Activated CD8-positive, alpha-beta T cell treated with anti-CD3 and anti-CD28 coated beads for 36 hours (primary cell): ENCODE measurements around the gene ATP10B. TPM values are rescaled to one million over a fixed set of nuclear protein-coding genes. Genes with fewer than 3 reads are reported as not detected.

Source experiments
- ATAC-seq: fragments of 200-7000 bp; cut with Tn5 transposase; one replicate; pipeline ENCODE4 v1.10.0; 2021; ENCODE audit warnings: mild to moderate bottlenecking, moderate library complexity
- CTCF ChIA-PET: fragments of 350-600 bp; sonication (Branson Sonifier 250); formaldehyde crosslinking; loops from one replicate; lab custom pipeline; 2021; ENCODE audit warnings: antibody characterized with exemption; lab: Charles Lee
- POLR2A ChIA-PET: fragments of 350-600 bp; sonication (Branson Sonifier 250); formaldehyde crosslinking; loops from one replicate; lab custom pipeline; 2021; ENCODE audit warnings: antibody characterized with exemption; lab: Charles Lee
- DNase-seq: peaks from one replicate; pipeline ENCODE4 v3.0.0-alpha.2; 2020
- H3K27ac Mint-ChIP-seq: one replicate; pipeline ENCODE4 v1.8.0; 2021; ENCODE audit warnings: mild to moderate bottlenecking, mixed read lengths
- H3K27me3 Mint-ChIP-seq: one replicate; pipeline ENCODE4 v1.8.0; 2021; ENCODE audit warnings: mixed read lengths
- H3K36me3 Mint-ChIP-seq: one replicate; pipeline ENCODE4 v1.8.0; 2021; ENCODE audit warnings: low read depth, mixed read lengths
- H3K4me1 Mint-ChIP-seq: one replicate; pipeline ENCODE4 v1.8.0; 2021; ENCODE audit warnings: low read depth, mixed read lengths
- H3K4me3 Mint-ChIP-seq: one replicate; pipeline ENCODE4 v1.8.0; 2021; ENCODE audit warnings: mild to moderate bottlenecking, moderate library complexity, mixed read lengths
- H3K9me3 Mint-ChIP-seq: one replicate; pipeline ENCODE4 v1.8.0; 2021; ENCODE audit warnings: mixed read lengths
- intact Hi-C: fragments of 100-400 bp; cut with micrococcal nuclease; formaldehyde crosslinking; loops from one replicate; pipeline ENCODE4 v1.10.0; 2022
- total RNA-seq, 2 experiments: library from RNA; stranded (reverse); gene quantifications; one replicate each; pipeline ENCODE4 v1.2.3, GENCODE V29; 2021
- TF ChIP-seq, protein P1 (sequence below): fragments of 200-600 bp; IDR thresholded peaks from one replicate; pipeline ENCODE4 v1.8.0; 2022; ENCODE audit warnings: antibody characterized with exemption, mild to moderate bottlenecking

ATP10B gene
- total RNA-seq, 2 experiments from 2014 or later, result not detected

DNA sequence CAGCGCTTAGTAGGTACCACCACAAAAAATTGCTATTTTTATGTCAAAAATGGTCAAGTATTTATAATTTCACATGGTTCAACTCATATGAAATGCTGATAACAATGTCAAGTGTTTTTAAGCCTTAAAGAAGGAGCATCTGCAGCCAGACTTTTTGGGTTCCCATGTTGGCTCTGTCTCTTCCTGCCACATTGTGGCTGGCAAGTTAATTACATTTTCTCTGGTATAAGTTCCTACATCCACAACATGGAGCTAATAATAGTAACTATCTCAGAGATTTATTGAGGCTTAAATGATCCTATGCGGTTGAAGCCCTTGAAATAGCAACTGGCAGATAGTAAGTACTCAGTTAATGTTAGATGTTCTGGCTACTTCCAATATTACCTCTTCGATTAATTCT, 5.4 kb downstream of the ATP10B start:
- CTCF ChIA-PET, result interaction anchor here (1.0 to 1.1 kb wide), 2 partner anchors 407 to 408 kb away, joined by 3 read pairs; no protein-coding TSS in a partner anchor
- DNase-seq, result no peak

GRCh38 chr5:160844177-160844576, 7.8 kb downstream of the ATP10B start:
- DNase-seq (no peak), ATAC-seq (no peak)
- Mint-ChIP-seq H3K4me1 (no peaks in the 10 kb centered on the region), H3K27ac (no peak overlapping the region), H3K9me3 (no peaks in the 10 kb centered on the region), H3K36me3 (no peaks in the 10 kb centered on the region), H3K27me3 (no peaks in the 10 kb centered on the region), H3K4me3 (no peak overlapping the region)
- CTCF ChIA-PET, result interaction anchor here (1.1 kb wide), 1 partner anchor 406 kb away, joined by 3 read pairs; no protein-coding TSS in a partner anchor
- TF ChIP-seq, protein P1, sequence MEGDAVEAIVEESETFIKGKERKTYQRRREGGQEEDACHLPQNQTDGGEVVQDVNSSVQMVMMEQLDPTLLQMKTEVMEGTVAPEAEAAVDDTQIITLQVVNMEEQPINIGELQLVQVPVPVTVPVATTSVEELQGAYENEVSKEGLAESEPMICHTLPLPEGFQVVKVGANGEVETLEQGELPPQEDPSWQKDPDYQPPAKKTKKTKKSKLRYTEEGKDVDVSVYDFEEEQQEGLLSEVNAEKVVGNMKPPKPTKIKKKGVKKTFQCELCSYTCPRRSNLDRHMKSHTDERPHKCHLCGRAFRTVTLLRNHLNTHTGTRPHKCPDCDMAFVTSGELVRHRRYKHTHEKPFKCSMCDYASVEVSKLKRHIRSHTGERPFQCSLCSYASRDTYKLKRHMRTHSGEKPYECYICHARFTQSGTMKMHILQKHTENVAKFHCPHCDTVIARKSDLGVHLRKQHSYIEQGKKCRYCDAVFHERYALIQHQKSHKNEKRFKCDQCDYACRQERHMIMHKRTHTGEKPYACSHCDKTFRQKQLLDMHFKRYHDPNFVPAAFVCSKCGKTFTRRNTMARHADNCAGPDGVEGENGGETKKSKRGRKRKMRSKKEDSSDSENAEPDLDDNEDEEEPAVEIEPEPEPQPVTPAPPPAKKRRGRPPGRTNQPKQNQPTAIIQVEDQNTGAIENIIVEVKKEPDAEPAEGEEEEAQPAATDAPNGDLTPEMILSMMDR, result no peak
- POLR2A ChIA-PET, result no interaction called here
- intact Hi-C loops, result no loop called here

More for the DNA sequence above, 5.4 kb downstream of the ATP10B start:
- H3K4me1 Mint-ChIP-seq, result no peaks in the 10 kb centered on the region
- H3K36me3 Mint-ChIP-seq, result no peaks in the 10 kb centered on the region
- no peak overlapping the region for H3K4me3 Mint-ChIP-seq
- ATAC-seq, result no peak
- POLR2A ChIA-PET, result no interaction called here
- no peaks in the 10 kb centered on the region for H3K9me3 Mint-ChIP-seq
- H3K27me3 Mint-ChIP-seq, result no peaks in the 10 kb centered on the region
- no peak overlapping the region for H3K27ac Mint-ChIP-seq
- TF ChIP-seq, protein P1, result no peak
- intact Hi-C loops, result no loop called here

DNA sequence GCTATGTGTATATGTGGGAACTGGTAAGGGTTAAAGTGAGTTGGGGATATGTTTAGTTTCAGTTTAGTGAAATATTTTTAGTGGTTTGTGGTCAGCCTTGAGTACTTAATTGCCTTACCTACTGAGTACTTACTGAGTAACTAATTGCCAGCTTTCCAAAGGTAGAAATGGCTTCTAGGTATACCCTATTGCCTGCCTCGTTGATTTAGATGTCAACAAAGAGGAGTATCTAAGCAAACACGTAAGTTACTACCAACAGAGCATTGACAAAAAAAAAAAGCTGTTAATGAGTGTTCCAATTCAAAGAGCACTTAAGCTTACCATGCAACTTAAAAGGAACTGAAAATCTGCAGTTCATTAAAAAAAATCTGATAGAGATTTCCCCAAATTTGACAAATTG, 8.8 kb downstream of the ATP10B start:
- Mint-ChIP-seq H3K36me3 (no peaks in the 10 kb centered on the region), H3K9me3 (no peaks in the 10 kb centered on the region), H3K4me3 (no peak overlapping the region), H3K27me3 (no peaks in the 10 kb centered on the region), H3K27ac (no peak overlapping the region), H3K4me1 (no peaks in the 10 kb centered on the region)
- CTCF ChIA-PET, result no interaction called here
- DNase-seq (no peak), ATAC-seq (no peak)
- POLR2A ChIA-PET, result no interaction called here
- TF ChIP-seq, protein P1, result no peak
- intact Hi-C loops, result no loop called here

- no peak for DNase-seq
- Mint-ChIP-seq H3K4me1 (no peaks in the 10 kb centered on the region), H3K36me3 (no peaks in the 10 kb centered on the region), H3K27me3 (no peaks in the 10 kb centered on the region), H3K9me3 (peaks cover 4% of the 10 kb centered on the region), H3K4me3 (no peak overlapping the region), H3K27ac (no peak overlapping the region)
- no peak for ATAC-seq
- POLR2A ChIA-PET, result no interaction called here
- CTCF ChIA-PET, result no interaction called here
- TF ChIP-seq, protein P1, result no peak
- intact Hi-C loops, result no loop called here
Observed at GRCh38 chr5:160837749-160838593, 14.0 kb downstream of the ATP10B start.

GRCh38 chr5:160837211-160837610, 14.8 kb downstream of the ATP10B start:
- CTCF ChIA-PET, result no interaction called here
- intact Hi-C loops, result no loop called here
- TF ChIP-seq, protein P1, result no peak
- H3K4me1 Mint-ChIP-seq, result no peaks in the 10 kb centered on the region
- POLR2A ChIA-PET, result no interaction called here
- ATAC-seq (no peak), DNase-seq (no peak)
- no peak overlapping the region for H3K27ac Mint-ChIP-seq
- no peak overlapping the region for H3K4me3 Mint-ChIP-seq
- no peaks in the 10 kb centered on the region for H3K27me3 Mint-ChIP-seq
- no peaks in the 10 kb centered on the region for H3K36me3 Mint-ChIP-seq
- H3K9me3 Mint-ChIP-seq, result peaks cover 11% of the 10 kb centered on the region
